Measurements from ENCODE around the gene EBI3. TPM values are rescaled to one million over a fixed set of nuclear protein-coding genes. Genes with fewer than 3 reads are reported as not detected.

EBI3 gene
- not detected in 2 replicates for total RNA-seq (ENCODE audit: low replicate concordance)

GRCh38 chr19:4229179-4229931 is at the start of gene EBI3:
EBI3 (plus strand) TSS chr19:4229523; CDS start chr19:4229551, 28 bp downstream.
- Histone ChIP-seq H3K9me3 (ENCODE audit: low read depth) (no peaks in the 10 kb centered on the region), H3K9ac (no peak within 1 kb of the TSS), H3K27ac (no peak within 1 kb of the TSS), H3K4me1 (no peaks in the 10 kb centered on the region), H3K36me3 (no peaks in the 10 kb centered on the region), H3F3A (ENCODE audit: low read depth) (peaks cover 5% of the 10 kb centered on the region), H3K4me3 (no peak within 1 kb of the TSS), H3K27me3 (no peaks in the 10 kb centered on the region), H4K20me1 (ENCODE audit: low read depth) (no peaks in the 10 kb centered on the region), H2AFZ (replicated peaks) (no peak within 1 kb of the TSS), H3K4me2 (no peak within 1 kb of the TSS), H3K79me2 (ENCODE audit: low read depth) (no peaks in the 10 kb centered on the region)
- H3K27ac Mint-ChIP-seq = no peak within 1 kb of the TSS
- TF ChIP-seq CTCF (IDR thresholded peaks at IDR 0.05) = no peak
- TF ChIP-seq EZH2phosphoT487 (IDR thresholded peaks at IDR 0.05) = no peak
- TF ChIP-seq EZH2 (IDR thresholded peaks at IDR 0.05) = no peak
- DNase-seq (ENCODE audit: low spot score) = no peak
- H3K27me3 Mint-ChIP-seq (ENCODE audit: insufficient read depth, low read depth) = peaks cover 11% of the 10 kb centered on the region
- H3K9me3 Mint-ChIP-seq = no peaks in the 10 kb centered on the region
- no peak within 1 kb of the TSS for H3K4me3 Mint-ChIP-seq
- no peaks in the 10 kb centered on the region for H3K36me3 Mint-ChIP-seq
- H3K4me1 Mint-ChIP-seq = peaks cover 3% of the 10 kb centered on the region

GRCh38 chr19:4181053-4181508 is 48.2 kb upstream of the EBI3 start:
- Mint-ChIP-seq H3K4me3 (peak overlapping the region; percentile 98), H3K27me3 (ENCODE audit: insufficient read depth, low read depth) (peaks cover 6% of the 10 kb centered on the region), H3K36me3 (peaks cover 3% of the 10 kb centered on the region), H3K27ac (no peak overlapping the region), H3K4me1 (peaks cover 6% of the 10 kb centered on the region), H3K9me3 (no peaks in the 10 kb centered on the region)
- H3K79me2 ChIP-seq (ENCODE audit: low read depth) = peaks cover 10% of the 10 kb centered on the region
- H3K4me2 ChIP-seq = peak overlapping the region; percentile 93
- TF ChIP-seq CTCF (IDR thresholded peaks at IDR 0.05) (no peak), EZH2phosphoT487 (IDR thresholded peaks at IDR 0.05) (no peak), EZH2 (IDR thresholded peaks at IDR 0.05) (no peak)
- H3K4me3 ChIP-seq = peak overlapping the region; percentile 66
- H3K4me1 ChIP-seq = no peaks in the 10 kb centered on the region
- H3K9me3 ChIP-seq (ENCODE audit: low read depth) = no peaks in the 10 kb centered on the region
- H4K20me1 ChIP-seq (ENCODE audit: low read depth) = peaks cover 3% of the 10 kb centered on the region
- H3F3A ChIP-seq (ENCODE audit: low read depth) = peaks cover 5% of the 10 kb centered on the region
- no peak for DNase-seq (ENCODE audit: low spot score)
- H2AFZ ChIP-seq (replicated peaks) = no peak overlapping the region
- no peak overlapping the region for H3K27ac ChIP-seq
- no peak overlapping the region for H3K9ac ChIP-seq
- no peaks in the 10 kb centered on the region for H3K36me3 ChIP-seq
- no peaks in the 10 kb centered on the region for H3K27me3 ChIP-seq

GRCh38 chr19:4182084-4182810 is 47.1 kb upstream of the EBI3 start, which contains the start of the genes ANKRD24 and SIRT6:
ANKRD24 (plus strand) TSS chr19:4182689; CDS start chr19:4186426, 3,737 bp downstream.
SIRT6 (minus strand) TSS chr19:4182563; CDS start chr19:4182539, 24 bp downstream.
- Mint-ChIP-seq H3K4me3 (peak within 1 kb of the TSS; percentile 98), H3K27me3 (ENCODE audit: insufficient read depth, low read depth) (peaks cover 14% of the 10 kb centered on the region), H3K4me1 (peaks cover 11% of the 10 kb centered on the region), H3K9me3 (no peaks in the 10 kb centered on the region), H3K36me3 (peaks cover under 1% of the 10 kb centered on the region), H3K27ac (peak within 1 kb of the TSS; percentile 97)
- TF ChIP-seq EZH2 (IDR thresholded peaks at IDR 0.05) (peak; percentile 29), CTCF (IDR thresholded peaks at IDR 0.05) (no peak)
- Histone ChIP-seq H3K9ac (peak within 1 kb of the TSS; percentile 72), H3K4me3 (peak within 1 kb of the TSS; percentile 66), H3K79me2 (ENCODE audit: low read depth) (peaks cover 10% of the 10 kb centered on the region), H3K4me1 (no peaks in the 10 kb centered on the region), H4K20me1 (ENCODE audit: low read depth) (peaks cover 3% of the 10 kb centered on the region), H3K36me3 (no peaks in the 10 kb centered on the region), H2AFZ (replicated peaks) (peak within 1 kb of the TSS; percentile 58), H3F3A (ENCODE audit: low read depth) (peaks cover 11% of the 10 kb centered on the region), H3K4me2 (peak within 1 kb of the TSS; percentile 93), H3K27me3 (no peaks in the 10 kb centered on the region), H3K27ac (no peak within 1 kb of the TSS), H3K9me3 (ENCODE audit: low read depth) (no peaks in the 10 kb centered on the region)
- DNase-seq (ENCODE audit: low spot score) = peak; percentile 97

Measured in neural progenitor cell (in vitro differentiated cells).